ENCODE results near the gene RILPL2.
"Not testable (repeated sequence)": the region's sequence is repeated elsewhere in the genome, so short reads cannot be mapped to it uniquely, and the experiment has no call there.

RILPL2 gene

GRCh38 chr12:123369229-123369628 lies 67.3 kb downstream of the RILPL2 start:
- H3K4me3 ChIP-seq (ENCODE audit: low read depth, low read length) = no peak overlapping the region
- TF ChIP-seq CTCF (IDR thresholded peaks at IDR 0.05; ENCODE audit: low read depth, low read length, missing control alignments) = no peak

GRCh38 chr12:123368431-123368830 lies 68.1 kb downstream of the RILPL2 start:
- not testable (repeated sequence) for H3K4me3 ChIP-seq (ENCODE audit: low read depth, low read length); DNase-seq (ENCODE audit: low read depth)

More at GRCh38 chr12:123369229-123369628, 67.3 kb downstream of the RILPL2 start:
- no peak for DNase-seq (ENCODE audit: low read depth)

- no peak overlapping the region for H3K4me3 ChIP-seq (ENCODE audit: low read depth, low read length)
- DNase-seq (ENCODE audit: low read depth) = no peak
- no peak for TF ChIP-seq CTCF (IDR thresholded peaks at IDR 0.05; ENCODE audit: low read depth, low read length, missing control alignments)
Observed at GRCh38 chr12:123367511-123367910, 69.0 kb downstream of the RILPL2 start.
